Parietal lobe (tissue), 2 donors: ENCODE data around the gene TBC1D3K. TPM values are rescaled to one million over a fixed set of nuclear protein-coding genes. Genes with fewer than 3 reads are reported as not detected.

Source experiments
- small RNA-seq: library from RNA; depleted of rRNA; stranded (forward); fragments of <200 nt; gene quantifications from one replicate; pipeline ENCODE3, GENCODE V24; 2014; ENCODE audit warnings: low replicate concordance
- total RNA-seq: library from RNA; depleted of rRNA; stranded (reverse); fragments of >200 nt; gene quantifications from one replicate; pipeline ENCODE4 v1.2.3, GENCODE V29; 2014

TBC1D3K gene
- total RNA-seq, result 0.31 TPM

GRCh38 chr17:37924115-37924514, at the start of gene TBC1D3K:
Gene TBC1D3K, plus strand, starts transcription at chr17:37924415. Its CDS starts 1,585 bp downstream, at chr17:37926000.

Small RNAs within 50 kb of the gene (small RNA-seq; reads per million reads assigned to genes)
- gene RF00001 (not detected), gene RNU6-489P (not detected)

Other genes starting within 250 kb of the TBC1D3K start
- gene HNF1B, start 179.4 kb upstream of the TBC1D3K start, total RNA-seq, result not detected
- gene TBC1D3L, start 64.6 kb downstream of the TBC1D3K start, total RNA-seq, result 22.5 TPM
- gene TBC1D3D, start 79.6 kb downstream of the TBC1D3K start, total RNA-seq, result not detected
- gene TBC1D3C, start 144.2 kb downstream of the TBC1D3K start, total RNA-seq, result 1.9 TPM
- not detected for gene TBC1D3E, start 203.5 kb downstream of the TBC1D3K start, total RNA-seq